Measurements from ENCODE around the gene HUS1.

DNA sequence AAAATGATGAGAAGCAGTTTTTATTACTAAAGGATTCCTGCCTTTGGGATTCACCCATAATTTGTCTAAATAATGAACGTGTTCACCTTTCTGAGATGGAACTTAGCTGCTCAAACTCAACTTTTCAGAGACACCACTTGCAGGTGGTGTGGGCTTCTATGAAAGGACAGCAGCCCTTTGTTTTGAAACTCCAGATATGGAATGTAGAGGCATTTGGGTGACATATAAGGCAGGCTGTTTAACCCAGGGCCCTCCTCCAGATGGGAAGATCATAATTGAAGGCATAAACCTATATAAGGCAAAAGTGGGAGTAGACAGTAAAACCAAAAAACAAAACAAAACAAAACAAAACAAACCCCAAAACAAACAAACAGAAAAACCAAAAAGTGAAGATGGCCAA is 11.9 kb upstream of the HUS1 start:
- TF ChIP-seq CTCF (IDR thresholded peaks at IDR 0.05; ENCODE audit: borderline replicate concordance, extremely low read depth, low read length, poor library complexity, severe bottlenecking) = no peak
- TF ChIP-seq EZH2 (IDR thresholded peaks at IDR 0.05; ENCODE audit: borderline replicate concordance, low read depth, low read length, severe bottlenecking) = no peak

Measured in DND-41 (cell line).